Body of pancreas (tissue), 4 donors: ENCODE results near the gene ARPC2.

ENCODE experiments used
- CTCF ChIP-seq, 7 experiments: fragments of 450-650 bp in 4 of 7; fragments of 200-600 bp in 3 of 7; sonication (generic) in 3 of 7; IDR thresholded peaks; one replicate each; pipeline ENCODE4 v1.5.1; 2016 to 2019; ENCODE audit warnings: antibody characterized with exemption in 7 of 7
- POLR2A ChIP-seq, 3 donors: fragments of 450-650 bp; IDR thresholded peaks; one replicate each; pipeline ENCODE4 v1.6.1; 2016; ENCODE audit warnings: antibody characterized with exemption in 3 of 3, mild to moderate bottlenecking in 2 of 3

GRCh38 chr2:218271865-218272530 is 55.0 kb downstream of the ARPC2 start:
- TF ChIP-seq CTCF (IDR thresholded peaks at IDR 0.05) (no peak), POLR2A (IDR thresholded peaks at IDR 0.05) (no peak)
